ENCODE results near the gene TEDDM1. TPM values are rescaled to one million over a fixed set of nuclear protein-coding genes. Genes with fewer than 3 reads are reported as not detected.

TEDDM1 gene
- polyA plus RNA-seq, 1 donor from 2014 or later: not detected

GRCh38 chr1:182405578-182405977 lies 5.1 kb upstream of the TEDDM1 start:
- no peaks in the 10 kb centered on the region for H3K9me3 ChIP-seq (ENCODE audit: low read length)
- no peak overlapping the region for H2AFZ ChIP-seq (ENCODE audit: low read depth, low read length)
- H3K4me3 ChIP-seq (ENCODE audit: low read length): no peak overlapping the region
- H3F3A ChIP-seq (ENCODE audit: insufficient read depth, low read length, poor library complexity, severe bottlenecking): no peaks in the 10 kb centered on the region
- H3K79me2 ChIP-seq (replicated peaks; ENCODE audit: insufficient read depth, low read length): no peaks in the 10 kb centered on the region
- H3K27ac ChIP-seq (ENCODE audit: low read length): no peak overlapping the region
- no peaks in the 10 kb centered on the region for H4K20me1 ChIP-seq (ENCODE audit: insufficient read depth)
- no peak overlapping the region for H3K9ac ChIP-seq (ENCODE audit: low read length)
- no peak overlapping the region for H3K4me2 ChIP-seq (ENCODE audit: low read length)
- TF ChIP-seq EZH2 (IDR thresholded peaks at IDR 0.05; ENCODE audit: borderline replicate concordance, insufficient read depth, low read length, poor library complexity, severe bottlenecking) (no peak), RAD21 (conservative IDR thresholded peaks at IDR 0.05) (no peak), TAF1 (IDR thresholded peaks at IDR 0.05; ENCODE audit: low read depth) (no peak), MXI1 (conservative IDR thresholded peaks at IDR 0.05; ENCODE audit: poor library complexity, severe bottlenecking) (no peak), EP300 (conservative IDR thresholded peaks at IDR 0.05; ENCODE audit: poor library complexity, severe bottlenecking) (no peak), POLR2AphosphoS5 (IDR thresholded peaks at IDR 0.05) (no peak), SMC3 (conservative IDR thresholded peaks at IDR 0.05; ENCODE audit: poor library complexity) (no peak), CTCF (IDR thresholded peaks at IDR 0.05; ENCODE audit: poor library complexity, severe bottlenecking) (no peak)
- TF ChIP-seq, protein P1, sequence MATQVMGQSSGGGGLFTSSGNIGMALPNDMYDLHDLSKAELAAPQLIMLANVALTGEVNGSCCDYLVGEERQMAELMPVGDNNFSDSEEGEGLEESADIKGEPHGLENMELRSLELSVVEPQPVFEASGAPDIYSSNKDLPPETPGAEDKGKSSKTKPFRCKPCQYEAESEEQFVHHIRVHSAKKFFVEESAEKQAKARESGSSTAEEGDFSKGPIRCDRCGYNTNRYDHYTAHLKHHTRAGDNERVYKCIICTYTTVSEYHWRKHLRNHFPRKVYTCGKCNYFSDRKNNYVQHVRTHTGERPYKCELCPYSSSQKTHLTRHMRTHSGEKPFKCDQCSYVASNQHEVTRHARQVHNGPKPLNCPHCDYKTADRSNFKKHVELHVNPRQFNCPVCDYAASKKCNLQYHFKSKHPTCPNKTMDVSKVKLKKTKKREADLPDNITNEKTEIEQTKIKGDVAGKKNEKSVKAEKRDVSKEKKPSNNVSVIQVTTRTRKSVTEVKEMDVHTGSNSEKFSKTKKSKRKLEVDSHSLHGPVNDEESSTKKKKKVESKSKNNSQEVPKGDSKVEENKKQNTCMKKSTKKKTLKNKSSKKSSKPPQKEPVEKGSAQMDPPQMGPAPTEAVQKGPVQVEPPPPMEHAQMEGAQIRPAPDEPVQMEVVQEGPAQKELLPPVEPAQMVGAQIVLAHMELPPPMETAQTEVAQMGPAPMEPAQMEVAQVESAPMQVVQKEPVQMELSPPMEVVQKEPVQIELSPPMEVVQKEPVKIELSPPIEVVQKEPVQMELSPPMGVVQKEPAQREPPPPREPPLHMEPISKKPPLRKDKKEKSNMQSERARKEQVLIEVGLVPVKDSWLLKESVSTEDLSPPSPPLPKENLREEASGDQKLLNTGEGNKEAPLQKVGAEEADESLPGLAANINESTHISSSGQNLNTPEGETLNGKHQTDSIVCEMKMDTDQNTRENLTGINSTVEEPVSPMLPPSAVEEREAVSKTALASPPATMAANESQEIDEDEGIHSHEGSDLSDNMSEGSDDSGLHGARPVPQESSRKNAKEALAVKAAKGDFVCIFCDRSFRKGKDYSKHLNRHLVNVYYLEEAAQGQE (IDR thresholded peaks at IDR 0.05; ENCODE audit: borderline replicate concordance): no peak
- H3K36me3 ChIP-seq (ENCODE audit: insufficient read depth, low read length): no peaks in the 10 kb centered on the region
- no peaks in the 10 kb centered on the region for H3K9me2 ChIP-seq (ENCODE audit: insufficient read depth, low read length)
- no peaks in the 10 kb centered on the region for H3K27me3 ChIP-seq (ENCODE audit: insufficient read depth, low read depth, low read length)

GRCh38 chr1:182404781-182405180 lies 4.3 kb upstream of the TEDDM1 start:
- no peak overlapping the region for H3K4me2 ChIP-seq (ENCODE audit: low read length)

More at GRCh38 chr1:182404781-182405180, 4.3 kb upstream of the TEDDM1 start:
- H2AFZ ChIP-seq (ENCODE audit: low read depth, low read length): no peak overlapping the region
- H3K79me2 ChIP-seq (replicated peaks; ENCODE audit: insufficient read depth, low read length): no peaks in the 10 kb centered on the region
- H3K27me3 ChIP-seq (ENCODE audit: insufficient read depth, low read depth, low read length): no peaks in the 10 kb centered on the region
- H3K9me2 ChIP-seq (ENCODE audit: insufficient read depth, low read length): no peaks in the 10 kb centered on the region
- no peak overlapping the region for H3K4me3 ChIP-seq (ENCODE audit: low read length)
- TF ChIP-seq CTCF (IDR thresholded peaks at IDR 0.05; ENCODE audit: poor library complexity, severe bottlenecking) (no peak), SMC3 (conservative IDR thresholded peaks at IDR 0.05; ENCODE audit: poor library complexity) (no peak), EP300 (conservative IDR thresholded peaks at IDR 0.05; ENCODE audit: poor library complexity, severe bottlenecking) (no peak), EZH2 (IDR thresholded peaks at IDR 0.05; ENCODE audit: borderline replicate concordance, insufficient read depth, low read length, poor library complexity, severe bottlenecking) (no peak), TAF1 (IDR thresholded peaks at IDR 0.05; ENCODE audit: low read depth) (no peak), MXI1 (conservative IDR thresholded peaks at IDR 0.05; ENCODE audit: poor library complexity, severe bottlenecking) (no peak)
- TF ChIP-seq, protein P1 (IDR thresholded peaks at IDR 0.05; ENCODE audit: borderline replicate concordance): no peak
- no peak overlapping the region for H3K27ac ChIP-seq (ENCODE audit: low read length)
- no peaks in the 10 kb centered on the region for H3K9me3 ChIP-seq (ENCODE audit: low read length)
- H3F3A ChIP-seq (ENCODE audit: insufficient read depth, low read length, poor library complexity, severe bottlenecking): no peaks in the 10 kb centered on the region
- H3K9ac ChIP-seq (ENCODE audit: low read length): no peak overlapping the region
- no peaks in the 10 kb centered on the region for H3K36me3 ChIP-seq (ENCODE audit: insufficient read depth, low read length)
- no peaks in the 10 kb centered on the region for H4K20me1 ChIP-seq (ENCODE audit: insufficient read depth)
